Effector memory CD4-positive, alpha-beta T cell (primary cell): ENCODE data around the gene PCP2.

Source experiments
- DNase-seq, 3 donors: peaks; one replicate each; pipeline ENCODE4 v3.0.0-alpha.2; 2020
- H3K27ac ChIP-seq: 2 replicates; pipeline ENCODE4 v1.7.0; 2013; ENCODE audit warnings: mild to moderate bottlenecking, low read length, moderate library complexity; ENCODE audit not compliant: insufficient read depth, poor library complexity, severe bottlenecking
- H3K27me3 ChIP-seq: replicated peaks from 2 replicates; pipeline ENCODE4 v1.7.0; 2013; ENCODE audit warnings: mild to moderate bottlenecking, low read length; ENCODE audit not compliant: insufficient read depth, control insufficient read depth, poor library complexity, severe bottlenecking
- H3K36me3 ChIP-seq: 2 replicates; pipeline ENCODE4 v1.7.0; 2013; ENCODE audit warnings: mild to moderate bottlenecking, low read length, moderate library complexity; ENCODE audit not compliant: control insufficient read depth, insufficient read depth
- H3K4me1 ChIP-seq: 2 replicates; pipeline ENCODE4 v1.7.0; 2013; ENCODE audit warnings: low read length, mild to moderate bottlenecking; ENCODE audit not compliant: control insufficient read depth, insufficient read depth, poor library complexity, severe bottlenecking
- H3K4me3 ChIP-seq: 2 replicates; pipeline ENCODE4 v1.7.0; 2013; ENCODE audit warnings: low read length, low read depth, mild to moderate bottlenecking; ENCODE audit not compliant: insufficient read depth, poor library complexity, severe bottlenecking
- H3K9me3 ChIP-seq: 2 replicates; pipeline ENCODE4 v1.7.0; 2013; ENCODE audit warnings: mild to moderate bottlenecking, low read length, moderate library complexity; ENCODE audit not compliant: control insufficient read depth

PCP2 gene

GRCh38 chr19:7628589-7629311 is 4.8 kb downstream of the PCP2 start:
- H3K27me3 ChIP-seq: no peaks in the 10 kb centered on the region
- no peaks in the 10 kb centered on the region for H3K9me3 ChIP-seq
- peaks cover 25% of the 10 kb centered on the region for H3K4me1 ChIP-seq
- H3K36me3 ChIP-seq: peaks cover 32% of the 10 kb centered on the region
- peak overlapping the region; percentile 98 for H3K4me3 ChIP-seq
- peak overlapping the region; percentile 93 for H3K27ac ChIP-seq
- DNase-seq: no peak

- peaks cover 43% of the 10 kb centered on the region for H3K36me3 ChIP-seq
- H3K27ac ChIP-seq: no peak overlapping the region
- peaks cover 25% of the 10 kb centered on the region for H3K4me1 ChIP-seq
- no peaks in the 10 kb centered on the region for H3K9me3 ChIP-seq
- no peak overlapping the region for H3K4me3 ChIP-seq
- H3K27me3 ChIP-seq: no peaks in the 10 kb centered on the region
- DNase-seq: no peak
Measured at GRCh38 chr19:7627166-7627565, 6.4 kb downstream of the PCP2 start.

- no peaks in the 10 kb centered on the region for H3K9me3 ChIP-seq
- peaks cover 54% of the 10 kb centered on the region for H3K36me3 ChIP-seq
- no peaks in the 10 kb centered on the region for H3K27me3 ChIP-seq
- H3K4me3 ChIP-seq: no peak overlapping the region
- no peak for DNase-seq
- H3K4me1 ChIP-seq: peaks cover 25% of the 10 kb centered on the region
- H3K27ac ChIP-seq: no peak overlapping the region
Measured at GRCh38 chr19:7625763-7626372, 7.7 kb downstream of the PCP2 start.

- H3K36me3 ChIP-seq: peaks cover 64% of the 10 kb centered on the region
- H3K9me3 ChIP-seq: no peaks in the 10 kb centered on the region
- H3K4me1 ChIP-seq: peaks cover 16% of the 10 kb centered on the region
- H3K27ac ChIP-seq: no peak overlapping the region
- no peak overlapping the region for H3K4me3 ChIP-seq
- no peak for DNase-seq
- no peaks in the 10 kb centered on the region for H3K27me3 ChIP-seq
Measured at GRCh38 chr19:7624810-7625209, 8.7 kb downstream of the PCP2 start.

- Histone ChIP-seq H3K27ac (no peak overlapping the region), H3K4me1 (peaks cover 16% of the 10 kb centered on the region), H3K9me3 (no peaks in the 10 kb centered on the region), H3K27me3 (no peaks in the 10 kb centered on the region), H3K36me3 (peaks cover 71% of the 10 kb centered on the region), H3K4me3 (no peak overlapping the region)
- DNase-seq: no peak
Measured at GRCh38 chr19:7623725-7624603, 9.6 kb downstream of the PCP2 start.

GRCh38 chr19:7622933-7623685 is 10.4 kb downstream of the PCP2 start:
- H3K4me1 ChIP-seq: peaks cover 7% of the 10 kb centered on the region
- H3K36me3 ChIP-seq: peaks cover 73% of the 10 kb centered on the region
- H3K27me3 ChIP-seq: no peaks in the 10 kb centered on the region
- H3K27ac ChIP-seq: no peak overlapping the region
- H3K4me3 ChIP-seq: no peak overlapping the region
- no peak for DNase-seq
- no peaks in the 10 kb centered on the region for H3K9me3 ChIP-seq

GRCh38 chr19:7620442-7621412 is 12.8 kb downstream of the PCP2 start:
- H3K9me3 ChIP-seq: no peaks in the 10 kb centered on the region
- peaks cover 65% of the 10 kb centered on the region for H3K36me3 ChIP-seq
- H3K27me3 ChIP-seq: no peaks in the 10 kb centered on the region
- no peak for DNase-seq
- H3K27ac ChIP-seq: no peak overlapping the region
- H3K4me3 ChIP-seq: no peak overlapping the region
- H3K4me1 ChIP-seq: no peaks in the 10 kb centered on the region

GRCh38 chr19:7619671-7620441 is 13.7 kb downstream of the PCP2 start:
- no peak for DNase-seq
- Histone ChIP-seq H3K4me3 (no peak overlapping the region), H3K27me3 (no peaks in the 10 kb centered on the region), H3K36me3 (peaks cover 56% of the 10 kb centered on the region), H3K27ac (no peak overlapping the region), H3K4me1 (no peaks in the 10 kb centered on the region), H3K9me3 (no peaks in the 10 kb centered on the region)
